UCSD-AML1 (cell line): ENCODE data around the gene SF3A2.
A peak's percentile ranks its signal among the peaks of the same experiment; 100 is the strongest.

Experiments
- DNase-seq: peaks from one replicate; lab custom pipeline; 2025; ENCODE audit not compliant: unreplicated experiment; lab: John Stamatoyannopoulos, UW

The SF3A2 gene

GRCh38 chr19:2288818-2289713 lies 52.4 kb downstream of the SF3A2 start:
- no peak for DNase-seq

GRCh38 chr19:2289714-2290435 lies 53.3 kb downstream of the SF3A2 start:
- DNase-seq, result peak; percentile 80

GRCh38 chr19:2290441-2291184 lies 54.0 kb downstream of the SF3A2 start:
- DNase-seq, result no peak

- no peak for DNase-seq
Observed at GRCh38 chr19:2291185-2291751, 54.6 kb downstream of the SF3A2 start.

GRCh38 chr19:2294687-2295335 lies 58.2 kb downstream of the SF3A2 start:
- DNase-seq, result no peak

- DNase-seq, result no peak
Observed at GRCh38 chr19:2296141-2296540, 59.5 kb downstream of the SF3A2 start.
